Measurements from ENCODE around the gene PCDH15. TPM values are rescaled to one million over a fixed set of nuclear protein-coding genes. Genes with fewer than 3 reads are reported as not detected.
"Not testable (repeated sequence)": the region's sequence is repeated elsewhere in the genome, so short reads cannot be mapped to it uniquely, and the experiment has no call there.

Gene PCDH15
- total RNA-seq, 1 donor from 2014 or later: not detected

DNA sequence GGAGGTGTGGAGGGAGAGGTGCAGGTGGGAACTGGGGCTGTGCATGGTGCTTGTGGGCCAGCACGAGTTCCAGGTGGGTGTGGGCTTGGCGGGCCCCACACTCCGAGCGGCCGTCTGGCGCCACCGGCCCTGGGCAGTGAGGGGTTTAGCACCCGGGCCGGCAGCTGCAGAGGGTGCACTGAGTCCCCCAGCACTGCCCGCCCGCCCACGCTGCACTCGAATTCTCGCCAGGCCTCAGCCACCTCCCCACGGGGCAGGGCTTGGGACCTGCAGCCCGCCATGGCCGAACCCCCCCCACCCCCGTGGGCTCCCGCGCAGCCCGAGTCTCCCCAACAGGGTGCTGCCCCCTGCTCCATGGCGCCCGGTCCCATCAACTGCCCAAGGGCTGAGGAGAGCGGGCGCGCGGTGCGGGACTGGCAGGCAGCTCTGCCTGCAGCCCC is 810.2 kb downstream of the PCDH15 start:
- no peak for DNase-seq (ENCODE audit: low read depth in 2 of 2)

GRCh38 chr10:53983431-53983830 is 817.6 kb downstream of the PCDH15 start:
- no peak for DNase-seq (ENCODE audit: low read depth in 2 of 2)

DNA sequence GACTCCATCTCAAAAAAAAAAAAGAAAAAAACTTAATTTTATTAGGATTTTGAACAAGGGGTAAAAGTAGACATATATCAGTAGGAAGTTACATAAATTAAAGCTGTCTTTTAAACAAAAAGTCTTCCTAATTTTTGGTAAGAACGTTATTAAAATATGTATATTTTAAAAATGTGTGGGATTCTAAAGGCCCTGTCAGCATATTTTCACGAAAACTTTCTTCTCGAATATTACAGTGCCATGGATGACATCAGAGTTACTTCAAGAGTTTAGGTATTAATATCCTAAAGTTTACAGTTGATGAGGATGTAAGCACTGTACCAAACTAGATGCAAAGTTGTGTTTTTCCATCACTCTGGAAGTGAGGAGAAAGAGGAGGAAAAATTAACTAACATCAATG is 820.8 kb downstream of the PCDH15 start:
- DNase-seq (ENCODE audit: low read depth in 2 of 2): no peak

GRCh38 chr10:53978301-53978700 is 822.7 kb downstream of the PCDH15 start:
- no peak for DNase-seq (ENCODE audit: low read depth in 2 of 2)

- no peak for DNase-seq (ENCODE audit: low read depth in 2 of 2)
Measured at GRCh38 chr10:53977267-53977666, 823.8 kb downstream of the PCDH15 start.

DNA sequence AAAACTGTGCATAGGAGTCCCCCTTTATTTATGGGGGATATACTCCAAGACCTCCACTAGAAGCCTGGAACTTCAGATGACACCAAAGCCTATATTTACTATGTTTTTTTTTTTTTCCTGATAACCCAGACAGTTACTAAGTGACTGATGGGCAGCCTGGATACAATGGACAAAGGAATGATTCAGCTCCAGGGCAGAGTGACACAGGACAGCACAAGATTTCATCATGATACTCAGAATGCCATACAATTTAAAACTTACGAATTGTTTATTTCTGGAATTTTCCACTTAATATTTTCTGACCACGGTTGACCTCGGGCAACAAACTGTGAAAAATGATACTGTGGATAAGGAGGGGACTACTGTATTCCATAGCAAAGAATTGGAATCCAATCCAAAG is 843.6 kb downstream of the PCDH15 start:
- DNase-seq (ENCODE audit: low read depth in 2 of 2): no peak

DNA sequence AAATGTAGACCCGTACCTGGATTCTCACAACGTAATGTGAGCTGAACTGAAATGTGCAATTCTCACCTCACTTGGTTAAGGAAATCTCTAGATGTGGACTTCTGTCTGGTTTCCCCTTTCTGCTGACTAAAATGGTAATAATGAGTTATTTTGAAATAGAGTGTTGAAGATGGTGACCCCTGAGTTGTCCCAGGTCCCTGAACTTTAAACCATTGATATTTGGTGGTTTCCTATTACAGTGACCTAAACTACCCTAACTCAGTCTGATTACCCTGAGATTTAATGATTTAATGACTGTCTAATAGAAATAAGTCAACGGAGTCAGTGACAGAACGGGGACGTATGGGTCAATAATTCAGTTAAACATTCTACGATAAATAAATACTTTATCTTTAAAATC is 845.9 kb downstream of the PCDH15 start:
- no peak for DNase-seq (ENCODE audit: low read depth in 2 of 2)

DNA sequence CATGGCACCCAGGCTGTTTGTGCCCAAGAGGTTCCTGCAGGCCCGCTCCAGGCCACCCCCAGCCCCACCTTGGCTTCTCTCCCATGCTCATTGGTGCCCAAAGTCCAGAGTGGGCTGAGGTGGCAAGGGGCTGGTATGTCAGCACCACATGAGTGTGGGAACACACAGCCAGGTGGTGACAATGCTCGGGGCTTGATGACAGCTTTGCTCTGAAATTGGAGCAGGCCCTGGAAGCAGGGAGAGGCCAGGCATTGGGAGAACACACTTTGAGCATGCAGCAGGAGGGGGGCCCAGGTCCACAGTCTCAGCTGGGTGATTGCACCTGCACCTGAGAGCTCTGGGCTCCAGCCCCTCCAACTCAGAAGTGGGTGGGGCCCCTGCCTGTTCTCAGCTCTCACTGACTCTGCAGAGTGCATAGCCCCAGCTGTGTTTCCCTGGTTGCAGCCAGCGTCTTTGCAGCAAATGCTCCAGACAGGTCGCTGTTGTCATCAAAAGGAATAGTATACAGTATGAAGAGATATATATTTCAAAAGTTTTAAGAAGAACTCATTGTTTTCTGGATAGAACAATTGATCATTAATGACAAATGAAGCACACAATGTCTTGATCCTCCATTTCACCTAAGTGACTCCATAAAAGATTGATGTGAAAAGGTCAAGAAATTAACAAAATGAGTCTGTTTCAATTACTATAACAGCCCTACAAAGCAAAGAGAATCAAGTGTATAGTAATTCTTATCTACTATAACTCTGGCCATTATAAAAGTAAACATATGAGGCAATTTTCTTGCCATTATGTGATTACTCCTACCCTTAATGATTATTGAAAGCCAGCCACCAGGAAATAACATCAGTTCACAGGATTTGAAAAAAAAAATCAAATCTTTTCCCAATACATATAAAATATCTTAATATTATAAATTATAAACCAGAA is 848.1 kb downstream of the PCDH15 start:
- DNase-seq (ENCODE audit: low read depth in 2 of 2): no peak

DNA sequence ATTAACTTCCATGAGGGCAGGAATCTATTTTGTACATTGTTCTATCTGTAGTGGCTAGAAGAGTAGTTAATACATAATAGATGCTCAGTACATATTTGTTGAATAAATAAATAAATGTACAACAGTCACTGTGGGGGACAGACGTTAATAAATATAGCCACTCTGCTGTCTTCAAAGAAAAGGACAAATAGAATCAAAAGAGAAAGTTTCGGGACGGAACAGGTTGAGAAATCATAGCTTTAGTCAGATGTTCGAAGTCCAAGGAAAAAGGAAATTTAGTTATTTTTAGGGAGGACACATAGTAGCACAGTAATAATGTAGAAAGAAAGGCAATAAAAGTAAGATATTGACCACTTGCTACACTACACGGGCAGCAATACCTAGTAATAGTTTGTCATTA is 861.4 kb downstream of the PCDH15 start:
- no peak for DNase-seq (ENCODE audit: low read depth in 2 of 2)

GRCh38 chr10:53930648-53931047 is 870.4 kb downstream of the PCDH15 start:
- DNase-seq (ENCODE audit: low read depth in 2 of 2): no peak

DNA sequence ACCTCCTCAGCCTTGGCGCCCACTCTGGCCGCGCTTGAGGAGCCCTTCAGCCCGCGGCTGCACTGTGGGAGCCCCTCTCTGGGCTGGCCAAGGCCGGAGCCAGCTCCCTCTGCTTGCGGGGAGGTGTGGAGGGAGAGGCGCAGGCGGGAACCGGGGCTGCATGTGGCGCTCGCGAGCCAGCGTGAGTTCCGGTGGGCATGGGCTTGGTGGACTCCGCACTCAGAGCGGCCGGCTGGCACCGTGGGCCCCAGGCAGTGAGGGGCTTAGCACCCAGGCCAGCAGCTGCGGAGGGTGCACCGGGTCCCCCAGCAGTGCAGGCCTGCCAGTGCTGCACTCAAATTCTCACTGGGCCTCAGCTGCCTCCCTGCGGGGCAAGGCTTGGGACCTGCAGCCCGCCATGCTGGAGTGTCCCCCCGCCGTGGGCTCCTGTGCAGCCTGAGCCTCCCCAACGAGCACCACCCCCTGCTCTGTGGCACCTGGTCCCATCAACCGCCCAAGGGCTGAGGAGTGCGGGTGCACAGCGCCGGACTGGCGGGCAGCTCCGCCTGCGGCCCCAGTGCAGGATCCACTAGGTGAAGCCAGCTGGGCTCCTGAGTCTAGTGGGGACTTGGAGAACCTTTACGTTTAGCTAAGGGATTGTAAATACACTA is 876.9 kb downstream of the PCDH15 start:
- DNase-seq (ENCODE audit: low read depth in 2 of 2): not testable (repeated sequence)

DNA sequence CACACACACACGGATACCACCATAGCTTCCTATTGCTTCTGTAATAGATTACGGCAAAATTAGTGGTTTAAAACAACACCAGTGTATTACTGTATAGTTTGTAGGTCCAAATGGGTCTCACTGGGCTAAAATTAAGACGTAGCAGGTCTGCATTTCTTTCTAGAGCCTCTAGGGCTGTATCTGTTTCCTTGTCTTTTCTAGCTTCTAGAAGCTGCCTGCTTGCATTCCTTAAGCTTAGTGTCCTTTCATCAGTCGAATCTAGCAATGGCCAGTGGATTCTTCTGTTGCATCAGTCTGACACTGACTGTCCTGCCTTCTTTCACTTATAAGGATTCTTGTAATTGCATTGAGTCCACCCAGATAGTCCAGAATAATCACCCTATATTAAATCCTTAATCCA is 882.3 kb downstream of the PCDH15 start:
- no peak for DNase-seq (ENCODE audit: low read depth in 2 of 2)

DNA sequence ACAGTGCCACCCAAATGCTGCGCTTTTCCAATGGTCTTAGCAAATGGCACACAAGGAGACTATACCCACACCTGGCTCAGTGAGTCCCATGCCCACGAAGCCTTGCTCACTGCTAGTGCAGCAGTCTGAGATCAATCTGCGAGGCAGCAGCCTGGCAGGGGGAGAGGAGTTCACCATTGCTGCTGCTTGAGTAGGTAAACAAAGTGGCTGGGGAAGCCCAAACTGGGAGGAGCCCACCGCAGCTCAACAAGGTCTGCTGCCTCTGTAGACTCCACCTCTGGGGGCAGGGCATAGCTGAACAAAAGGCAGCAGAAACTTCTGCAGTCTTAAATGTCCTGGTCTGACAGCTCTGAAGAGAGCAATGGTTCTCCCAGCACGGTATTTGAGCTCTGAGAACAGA is 891.2 kb downstream of the PCDH15 start:
- no peak for DNase-seq (ENCODE audit: low read depth in 2 of 2)

GRCh38 chr10:53904506-53905241 is 896.4 kb downstream of the PCDH15 start:
- no peak for DNase-seq (ENCODE audit: low read depth in 2 of 2)

- DNase-seq (ENCODE audit: low read depth in 2 of 2): no peak
Measured at GRCh38 chr10:53903756-53904155, 897.3 kb downstream of the PCDH15 start.

DNA sequence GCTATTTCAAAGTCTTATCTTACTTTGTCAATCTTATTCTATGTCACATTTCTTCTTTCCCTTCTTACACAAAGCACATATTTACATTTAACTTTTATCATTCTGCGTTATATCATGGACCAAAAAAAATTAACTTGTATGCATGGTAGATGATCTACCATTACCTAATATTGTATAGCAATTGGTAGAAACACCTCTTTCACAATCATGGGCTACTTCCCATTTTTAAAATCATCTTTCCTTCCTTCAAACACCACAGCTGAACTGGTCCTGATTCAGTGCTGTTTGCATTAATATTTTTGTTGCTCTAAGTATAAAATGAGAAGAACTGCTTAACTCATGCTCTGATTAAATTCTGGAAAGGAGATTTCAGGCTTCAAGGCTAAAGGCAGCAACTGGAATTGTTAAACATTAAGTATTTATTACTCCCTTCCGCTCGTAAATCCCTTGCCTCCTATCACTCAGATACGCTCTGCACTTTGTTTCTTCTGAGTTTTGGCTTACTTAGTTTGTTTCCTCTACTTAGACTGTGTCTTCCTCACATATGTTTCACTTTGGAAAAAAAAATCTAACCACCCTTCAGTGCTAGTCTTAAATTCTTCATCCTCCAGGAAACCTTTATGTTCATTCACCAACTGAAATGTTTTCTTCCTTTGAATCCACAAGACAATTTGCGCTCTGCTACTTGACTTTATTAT is 901.4 kb downstream of the PCDH15 start:
- DNase-seq (ENCODE audit: low read depth in 2 of 2): no peak

- DNase-seq (ENCODE audit: low read depth in 2 of 2): no peak
Measured at GRCh38 chr10:53898532-53898931, 902.5 kb downstream of the PCDH15 start.

DNA sequence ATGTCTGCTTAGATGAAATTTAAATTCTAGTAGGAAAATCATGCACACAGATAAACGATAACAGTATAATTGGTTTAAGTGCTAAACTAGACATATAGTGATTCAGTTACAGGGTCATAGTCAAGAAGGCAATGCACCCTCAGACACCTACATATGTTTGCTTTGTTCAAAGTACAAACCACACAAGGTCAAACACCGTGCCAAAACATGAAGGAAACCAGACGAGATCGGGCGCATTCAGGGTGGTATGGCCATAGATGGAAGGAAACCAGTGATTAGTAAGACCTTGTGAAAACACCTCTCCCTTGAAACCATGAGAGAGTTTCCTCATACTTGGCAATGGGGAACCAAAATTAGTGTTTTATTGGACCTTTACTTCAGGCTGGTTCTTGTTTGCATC is 906.9 kb downstream of the PCDH15 start:
- DNase-seq (ENCODE audit: low read depth in 2 of 2): no peak

- no peak for DNase-seq (ENCODE audit: low read depth in 2 of 2)
Measured at GRCh38 chr10:53893061-53893460, 908.0 kb downstream of the PCDH15 start.

DNA sequence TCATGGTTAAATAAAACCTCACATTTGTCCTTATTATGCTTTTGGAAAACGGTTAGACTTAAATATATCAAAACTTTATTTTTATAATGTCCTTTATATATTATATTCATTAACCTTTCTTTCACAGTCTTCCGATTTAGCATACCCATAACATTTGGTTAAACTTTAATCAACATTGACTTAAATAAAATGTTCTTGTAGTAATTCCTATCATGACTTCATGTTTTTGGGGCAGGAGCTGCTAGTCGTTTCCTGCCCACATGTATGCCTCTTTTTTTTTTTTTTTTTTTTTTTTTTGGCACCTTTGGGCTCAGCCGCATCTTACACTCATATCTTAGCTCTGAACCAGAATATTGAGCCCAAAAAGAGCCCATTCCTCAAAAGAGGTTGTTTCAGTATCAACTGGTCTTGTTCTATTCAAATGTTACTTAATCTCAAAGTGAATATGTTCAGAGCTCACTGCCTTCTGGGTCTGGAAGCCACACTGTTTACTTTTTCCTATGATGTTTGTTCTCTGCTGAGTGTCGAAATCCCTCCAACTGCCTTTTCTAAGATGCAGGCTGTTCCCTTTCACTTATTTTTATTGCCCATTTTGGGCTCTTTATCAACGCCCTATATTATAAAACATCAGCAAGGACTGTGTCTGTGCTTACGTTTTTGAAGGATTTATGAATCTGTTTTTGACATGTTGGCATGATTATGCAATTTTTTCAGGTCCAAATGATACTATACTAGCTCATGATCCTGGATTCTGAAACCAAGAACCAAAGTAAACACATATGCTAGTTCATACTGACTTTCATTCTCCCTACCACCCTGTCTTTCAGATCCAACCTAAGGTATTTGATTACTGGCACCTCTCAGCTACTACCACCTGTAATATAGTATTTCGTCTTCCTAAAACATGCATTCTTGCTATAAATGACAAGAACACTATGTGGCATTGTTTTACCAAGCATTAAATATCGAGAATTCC is 914.4 kb downstream of the PCDH15 start:
- DNase-seq (ENCODE audit: low read depth in 2 of 2): no peak

All from dermis microvascular lymphatic vessel endothelial cell (primary cell).